GM21619 (cell line): ENCODE results near the gene F13A1.

ENCODE experiments used
- ATAC-seq: cut with Tn5 transposase; IDR thresholded peaks from one replicate; pipeline ENCODE4 v1.9.1; 2021; ENCODE audit not compliant: unreplicated experiment

Gene F13A1

DNA sequence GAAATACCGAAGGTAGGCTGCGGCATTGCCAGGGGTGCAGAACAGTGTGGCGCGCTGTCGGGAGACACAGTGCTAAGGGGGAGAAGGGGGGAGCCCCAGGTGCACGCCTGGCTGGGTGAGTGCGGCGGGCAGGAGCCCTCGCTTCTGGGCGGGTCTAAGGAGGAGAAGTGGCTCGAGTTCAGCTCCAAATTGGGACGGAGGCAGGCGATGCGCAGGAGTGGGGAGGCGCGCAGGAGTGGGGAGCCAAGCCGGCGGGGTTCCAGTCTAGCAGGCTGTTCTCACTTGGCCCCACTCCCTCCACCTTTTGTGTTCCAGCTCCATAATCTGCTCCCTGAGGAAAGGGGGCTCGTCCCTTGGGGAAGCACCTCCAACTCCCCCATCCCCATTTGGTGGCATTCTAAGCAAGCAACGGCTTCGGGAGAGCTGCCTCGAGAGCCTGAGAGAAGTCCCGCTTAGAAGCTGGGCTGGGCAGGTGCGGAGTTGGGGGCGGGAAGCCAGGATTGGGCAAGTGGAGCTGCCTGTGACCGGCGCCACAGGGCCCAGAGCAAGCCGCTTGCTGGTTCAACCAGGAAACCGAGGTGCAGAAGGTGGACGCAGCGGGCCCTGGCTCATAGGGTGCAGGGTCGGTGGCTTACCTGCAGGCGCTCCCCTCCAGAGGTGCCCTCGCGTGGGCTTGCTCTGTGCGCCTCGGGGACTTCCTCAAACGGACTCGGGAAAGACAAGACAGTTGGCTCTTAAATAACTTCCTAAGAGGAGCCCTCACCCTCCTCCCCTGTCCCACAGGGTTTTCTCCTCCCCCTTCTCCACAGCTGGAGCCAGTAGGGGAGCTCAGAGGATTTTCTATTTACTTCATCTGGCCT lies at the start of gene F13A1:
F13A1 (minus strand) TSS at position 711 of the 860 bp plus-strand sequence. CDS start 1,998 bp downstream, outside the sequence.
- ATAC-seq = no peak

DNA sequence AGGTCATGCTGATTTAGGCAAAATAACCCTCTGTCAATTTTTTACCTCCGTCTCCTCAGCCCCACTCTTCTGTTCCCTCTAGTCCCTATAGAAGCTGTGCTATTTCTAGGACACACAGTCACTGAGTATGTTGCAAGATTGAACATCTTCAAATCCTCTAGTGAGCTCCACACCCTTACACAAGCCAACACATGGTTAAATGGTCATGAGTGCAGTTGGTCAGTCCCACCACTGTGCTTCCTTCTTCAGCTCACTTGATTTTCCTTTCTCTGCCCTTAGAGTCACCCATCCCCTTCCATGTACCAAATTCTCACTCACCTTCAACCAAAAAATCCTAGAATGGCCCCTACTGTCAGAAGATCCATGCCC lies 48.2 kb upstream of the F13A1 start:
- ATAC-seq = no peak

DNA sequence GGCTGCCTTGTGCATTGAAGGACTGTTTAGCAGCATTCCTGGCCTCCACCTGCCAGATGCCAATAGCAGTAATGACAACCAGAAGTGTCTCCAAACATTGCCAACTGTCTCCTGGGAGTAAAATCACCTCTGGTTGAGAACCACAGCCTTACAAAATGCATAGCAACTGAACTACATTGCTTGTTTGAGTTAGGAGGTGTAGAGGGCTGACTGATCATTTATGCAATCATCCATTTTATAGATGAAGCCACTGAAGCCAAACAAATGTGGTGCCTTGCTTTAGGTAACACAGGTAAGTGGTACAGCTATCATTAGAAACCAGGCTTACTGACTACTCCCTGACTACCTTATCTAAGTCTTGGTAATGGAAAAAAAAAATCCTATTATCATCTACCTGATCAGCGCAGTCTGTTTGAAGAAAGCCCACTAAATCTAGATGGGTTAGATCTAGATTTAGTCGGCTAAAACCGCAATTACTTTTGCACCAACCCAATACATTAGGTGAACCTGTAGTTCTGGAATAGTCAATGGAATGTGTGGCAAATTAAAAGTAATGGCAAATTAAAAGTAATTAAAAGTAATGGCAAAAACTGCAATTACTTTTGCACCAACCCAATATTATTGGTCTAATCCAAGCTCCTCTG lies 47.7 kb upstream of the F13A1 start:
- no peak for ATAC-seq

DNA sequence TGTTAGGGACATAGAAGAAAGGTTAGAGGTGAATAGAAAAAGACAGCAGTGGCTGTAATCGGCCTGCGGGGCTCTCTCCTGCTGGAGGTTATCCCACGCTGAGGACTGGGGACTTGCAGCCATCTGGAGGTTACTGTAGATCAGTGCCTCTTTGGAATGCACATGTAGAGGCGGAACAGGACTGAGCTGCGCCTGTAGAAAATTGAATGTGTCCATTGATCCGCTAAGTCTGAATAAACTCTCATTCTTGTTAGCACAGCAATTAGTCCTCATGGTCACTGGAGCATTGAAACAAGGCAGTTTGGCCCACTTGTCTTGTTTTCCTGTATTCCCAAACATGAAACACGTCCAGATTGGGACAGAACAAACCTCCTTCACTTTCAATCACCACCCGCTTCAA lies 46.3 kb upstream of the F13A1 start:
- ATAC-seq = no peak

GRCh38 chr6:6365242-6365641 lies 44.8 kb upstream of the F13A1 start:
- ATAC-seq = no peak

GRCh38 chr6:6362056-6362840 lies 41.8 kb upstream of the F13A1 start:
- no peak for ATAC-seq

- no peak for ATAC-seq
These were observed 37.1 kb upstream of the F13A1 start for GRCh38 chr6:6357530-6357929.

DNA sequence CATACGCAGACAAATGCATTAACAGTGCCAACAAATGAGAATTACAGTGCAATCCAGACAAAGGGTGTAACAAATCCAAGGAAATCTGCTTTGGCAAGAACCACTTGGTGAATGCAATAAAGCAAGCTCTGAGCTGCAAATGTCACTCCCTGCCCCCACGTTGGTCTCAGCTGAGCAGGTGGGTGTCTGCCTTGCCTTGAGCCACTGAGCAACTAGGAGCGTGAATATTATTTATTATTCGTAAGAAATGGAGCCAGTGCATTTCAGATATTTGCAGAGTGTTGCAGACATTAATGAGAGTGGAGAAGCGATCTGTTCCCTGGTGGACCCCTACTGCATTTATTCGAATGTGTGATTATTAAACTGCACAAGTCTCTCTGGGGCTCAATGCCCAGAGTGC lies 36.6 kb upstream of the F13A1 start:
- no peak for ATAC-seq

DNA sequence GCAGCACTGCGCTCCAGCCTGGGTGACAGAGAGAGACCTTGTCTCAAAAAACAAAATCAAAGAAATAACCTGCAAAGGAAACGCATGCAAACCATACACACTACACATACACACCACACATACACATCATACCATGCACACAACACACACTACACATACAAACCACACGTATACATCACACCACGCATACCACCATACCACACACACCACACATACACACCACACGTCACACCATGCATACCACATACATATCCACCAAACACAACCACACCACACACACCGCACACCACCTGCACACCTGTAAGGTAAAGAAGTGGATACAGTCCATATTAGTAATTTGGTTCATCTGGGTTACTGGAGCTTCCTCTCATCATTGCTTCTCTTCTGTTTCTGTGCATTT lies 32.3 kb upstream of the F13A1 start:
- no peak for ATAC-seq

- ATAC-seq = no peak
These were observed 31.1 kb upstream of the F13A1 start for GRCh38 chr6:6351511-6352025.

- no peak for ATAC-seq
These were observed 30.2 kb upstream of the F13A1 start for GRCh38 chr6:6350696-6351095.

GRCh38 chr6:6348256-6348655 lies 27.8 kb upstream of the F13A1 start:
- no peak for ATAC-seq

DNA sequence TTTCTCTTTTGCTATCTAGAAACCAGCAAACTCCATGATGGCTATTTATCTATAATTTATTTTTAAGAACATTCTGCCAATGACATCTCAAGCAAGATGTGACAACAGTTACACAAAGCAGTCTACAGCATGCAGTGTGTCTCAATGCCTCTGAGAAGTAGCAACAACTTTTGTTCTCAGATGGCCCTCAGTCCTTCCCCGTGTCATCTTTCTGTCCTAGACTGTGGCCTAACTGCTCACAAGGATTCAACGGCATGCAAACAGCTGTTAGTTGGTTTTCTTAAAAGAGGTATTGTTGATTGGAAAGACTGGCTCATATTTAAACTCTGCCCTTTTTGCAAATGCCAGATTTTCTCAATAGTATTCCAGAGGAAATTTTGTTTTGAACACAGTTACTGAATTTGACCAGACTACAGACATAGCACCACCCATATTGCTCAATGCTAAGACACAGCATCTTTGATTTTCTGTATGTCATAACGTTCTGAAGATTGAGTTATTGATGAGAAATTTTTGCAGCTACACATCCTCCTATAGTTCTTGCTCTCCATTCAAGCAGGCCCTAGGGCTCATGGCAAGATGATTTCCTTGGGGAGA lies 26.1 kb upstream of the F13A1 start:
- no peak for ATAC-seq

DNA sequence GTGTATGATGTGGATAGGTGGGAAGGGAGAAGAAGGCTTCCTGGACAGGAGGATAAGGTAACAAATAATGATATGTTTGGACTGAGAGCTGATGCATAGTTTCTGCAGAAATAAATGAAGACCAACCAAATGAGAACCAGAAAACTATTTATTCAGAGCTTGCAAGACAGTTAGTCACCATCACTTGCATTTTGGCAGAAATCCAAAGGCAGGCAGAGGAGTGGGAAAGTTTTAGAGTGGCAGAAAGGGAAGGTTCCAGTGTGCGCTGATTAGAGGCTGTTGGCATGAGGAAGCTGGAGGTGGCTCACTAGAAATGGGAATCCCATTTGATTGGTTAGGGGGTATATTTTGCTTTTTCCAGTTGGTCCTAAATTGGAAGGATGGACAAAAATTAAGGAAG lies 13.0 kb upstream of the F13A1 start:
- ATAC-seq = no peak

DNA sequence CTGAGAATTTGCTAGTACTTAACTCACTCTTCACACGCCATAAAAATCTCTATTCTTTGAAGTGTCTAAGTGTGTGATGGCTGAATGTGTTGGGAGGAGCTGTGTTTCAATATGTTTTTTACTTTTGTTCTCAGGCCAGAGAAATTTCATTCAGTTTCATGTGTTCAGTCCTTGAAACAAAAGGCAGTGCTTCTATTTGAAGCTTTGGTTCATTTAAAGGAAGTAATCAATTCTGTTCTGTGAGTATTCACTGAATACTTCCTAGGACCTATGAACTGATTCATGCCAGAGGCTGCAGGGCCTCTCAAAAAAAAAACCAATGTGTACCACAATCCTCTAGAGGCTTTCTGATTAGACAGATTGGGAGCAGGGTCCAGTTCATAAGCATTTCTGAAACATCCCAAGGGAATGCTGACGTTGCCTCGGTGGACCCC lies 12.4 kb upstream of the F13A1 start:
- peak; percentile 39 for ATAC-seq

DNA sequence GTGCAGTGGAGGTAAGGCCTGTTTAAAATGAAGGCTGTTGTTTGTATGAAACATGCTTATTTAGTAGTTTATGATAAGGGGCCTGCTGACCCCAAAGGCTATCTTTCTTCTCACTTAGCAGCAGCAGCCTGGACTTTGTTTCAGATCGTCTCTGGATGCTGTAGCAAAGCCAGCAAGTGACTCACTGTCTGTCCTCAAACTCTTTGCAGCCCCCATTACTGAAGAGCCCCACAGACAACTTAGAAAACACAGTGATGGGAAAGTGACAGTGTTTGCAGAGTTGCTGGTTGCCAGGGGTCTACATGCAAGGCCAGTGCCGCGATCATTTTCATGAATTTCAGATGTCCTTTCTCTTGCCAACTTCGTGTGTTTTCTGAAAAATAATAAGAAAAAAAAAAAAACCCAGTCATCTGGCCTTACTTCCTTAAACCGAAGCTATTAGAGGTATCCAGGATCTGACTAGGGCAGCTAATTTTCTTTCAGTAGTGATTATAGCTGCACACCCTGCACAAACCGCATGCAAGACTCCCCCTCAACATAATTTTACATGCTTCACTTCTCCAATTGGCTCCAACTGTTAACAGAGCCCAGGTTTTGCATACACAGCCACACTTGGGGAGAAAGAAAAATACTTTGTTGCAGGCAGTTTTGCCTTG lies 11.6 kb upstream of the F13A1 start:
- ATAC-seq = peak; percentile 47

GRCh38 chr6:6331393-6331792 lies 10.9 kb upstream of the F13A1 start:
- peak; percentile 65 for ATAC-seq

DNA sequence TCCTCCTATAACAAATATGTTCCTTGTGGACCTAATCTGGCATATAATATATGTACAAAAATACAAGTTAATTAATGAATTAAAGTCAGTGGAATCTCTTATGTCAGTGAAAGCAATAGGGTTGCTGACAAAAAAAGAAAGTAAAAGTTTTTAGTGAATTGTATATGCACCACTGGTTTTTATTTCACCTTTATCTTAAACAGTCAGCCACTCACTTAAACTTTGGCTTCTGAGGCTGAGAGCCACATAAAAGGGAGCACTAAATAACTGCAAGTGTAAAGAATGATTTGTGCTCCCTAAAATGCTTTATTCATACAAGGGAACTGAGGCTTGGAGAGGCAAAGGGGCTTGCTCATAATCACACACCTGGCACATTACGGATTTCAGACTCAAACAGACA lies 9.9 kb upstream of the F13A1 start:
- ATAC-seq = no peak

- ATAC-seq = no peak
These were observed 8.0 kb upstream of the F13A1 start for GRCh38 chr6:6328451-6328850.

DNA sequence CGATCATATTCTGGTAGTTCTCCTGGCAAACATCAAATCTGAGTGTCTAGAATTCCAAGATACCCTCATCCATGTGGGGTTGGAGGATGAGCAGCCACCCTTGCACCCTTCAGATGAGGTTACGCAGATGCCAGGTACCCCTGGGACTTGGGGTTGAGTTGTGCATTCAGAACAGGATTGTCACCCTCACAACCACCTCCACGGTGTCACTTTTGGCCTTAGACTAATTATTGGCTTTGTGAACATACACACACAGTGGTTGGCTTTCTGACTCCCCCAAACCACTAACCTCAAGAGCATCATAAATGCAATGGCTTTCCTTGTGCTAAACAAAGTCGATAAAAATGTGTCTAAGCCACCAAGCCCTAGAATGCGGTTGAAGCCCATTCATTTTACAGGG lies 2.9 kb upstream of the F13A1 start:
- ATAC-seq = no peak

DNA sequence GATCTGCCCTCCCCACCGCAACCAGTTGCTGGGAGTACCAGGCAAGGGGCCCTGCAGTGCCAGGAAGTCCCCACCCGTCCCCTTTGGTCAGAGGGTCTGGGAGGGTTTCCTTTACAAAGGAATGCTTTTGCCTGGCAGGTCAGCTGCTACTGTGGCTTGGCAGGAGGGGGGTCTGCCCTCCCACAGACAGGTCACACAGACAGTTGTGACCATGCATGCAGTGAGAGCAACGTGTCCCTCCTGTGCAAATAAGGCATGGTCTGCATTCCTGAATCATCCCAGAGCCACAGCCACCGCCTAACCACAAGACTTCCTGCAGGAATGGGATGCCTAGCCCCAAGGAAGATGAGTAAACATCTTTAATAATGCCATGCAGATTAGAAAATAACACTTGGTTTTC lies 439 bp upstream of the F13A1 start:
- ATAC-seq = no peak
